GM12801 (cell line): ENCODE results near the gene PANX3.

Experiments used
- CTCF ChIP-seq: IDR thresholded peaks from one replicate; pipeline ENCODE4 v1.5.1; 2011; ENCODE audit warnings: control low read depth; ENCODE audit not compliant: insufficient read length; ENCODE audit errors: extremely low read depth

The PANX3 gene

GRCh38 chr11:124622531-124623451 is 11.6 kb downstream of the PANX3 start, which contains the start of gene TBRG1:
Gene TBRG1, plus strand, starts transcription at chr11:124622864. Its CDS starts 220 bp downstream, at chr11:124623084.
- TF ChIP-seq CTCF, result no peak

- TF ChIP-seq CTCF, result no peak
Observed at GRCh38 chr11:124623861-124624525, 12.8 kb downstream of the PANX3 start.

- no peak for TF ChIP-seq CTCF
Observed at GRCh38 chr11:124625504-124626168, 14.4 kb downstream of the PANX3 start.

GRCh38 chr11:124627546-124627945 is 16.3 kb downstream of the PANX3 start:
- no peak for TF ChIP-seq CTCF

- TF ChIP-seq CTCF, result no peak
Observed at GRCh38 chr11:124629961-124630360, 18.7 kb downstream of the PANX3 start.

GRCh38 chr11:124633355-124633754 is 22.1 kb downstream of the PANX3 start:
- no peak for TF ChIP-seq CTCF

- TF ChIP-seq CTCF, result no peak
Observed at GRCh38 chr11:124635932-124636331, 24.7 kb downstream of the PANX3 start.
